Aorta (tissue), 5 donors: ENCODE results near the gene RAB8A. TPM values are rescaled to one million over a fixed set of nuclear protein-coding genes. Genes with fewer than 3 reads are reported as not detected.

Experiments used
- ATAC-seq: fragments of 200-7000 bp; cut with Tn5 transposase; one replicate; pipeline ENCODE4 v1.9.1; 2022; ENCODE audit warnings: moderate library complexity; ENCODE audit not compliant: low FRiP score
- DNase-seq, 2 donors: peaks; one replicate each; pipeline ENCODE4 v3.0.0-alpha.2; 2020
- H3K27ac ChIP-seq, 2 donors: one replicate each; pipeline ENCODE4 v1.5.1; 2013; ENCODE audit warnings: low read length in 2 of 2, mild to moderate bottlenecking in 2 of 2, moderate library complexity in 2 of 2, control low read depth in 1 of 2, inconsistent platforms in 1 of 2, low read depth in 1 of 2
- H3K27me3 ChIP-seq, 2 donors: one replicate each; pipeline ENCODE4 v1.6.1; 2013; ENCODE audit warnings: control low read depth in 1 of 2, low read length in 1 of 2, mild to moderate bottlenecking in 1 of 2, moderate library complexity in 1 of 2; ENCODE audit not compliant: insufficient read depth in 2 of 2, control insufficient read depth in 1 of 2
- H3K36me3 ChIP-seq, 2 donors: one replicate each; pipeline ENCODE4 v1.6.1; 2013; ENCODE audit warnings: control low read depth in 1 of 2, low read length in 1 of 2, mild to moderate bottlenecking in 1 of 2; ENCODE audit not compliant: insufficient read depth in 2 of 2, control insufficient read depth in 1 of 2
- H3K4me1 ChIP-seq, 2 donors: one replicate each; pipeline ENCODE4 v1.6.1; 2013; ENCODE audit warnings: low read length in 2 of 2, control low read depth in 1 of 2, mild to moderate bottlenecking in 1 of 2, moderate library complexity in 1 of 2; ENCODE audit not compliant: insufficient read depth in 2 of 2, control insufficient read depth in 1 of 2
- H3K4me3 ChIP-seq, 2 donors: one replicate each; pipeline ENCODE4 v1.5.1; 2013; ENCODE audit warnings: low read length in 2 of 2, control low read depth in 1 of 2, mild to moderate bottlenecking in 1 of 2
- H3K9me3 ChIP-seq: one replicate; pipeline ENCODE4 v1.6.1; 2013; ENCODE audit warnings: mild to moderate bottlenecking, low read length; ENCODE audit not compliant: control insufficient read depth
- WGBS, 2 donors: extraction: QIAGEN DNeasy Blood & Tissue Kit; methylation state at CpG; one replicate each; pipeline ENCODE4 v1.1.7; 2013; 5-methylcytosine and 5-hydroxymethylcytosine counted together
- intact Hi-C, 2 donors: fragments of 100-400 bp; cut with DNase I; formaldehyde crosslinking; loops; one replicate each; pipeline versions ENCODE4 v1.14.2 to v1.15.0; 2022
- long read RNA-seq, 2 donors: library from polyadenylated mRNA; unstranded; transcript quantifications; one replicate each; pipeline ENCODE4 v2.0.0, GENCODE V29; 2020 to 2021
- polyA plus RNA-seq, 2 donors: library from polyadenylated mRNA; stranded (reverse); fragments of 200-250 nt; gene quantifications; one replicate each; pipeline ENCODE4 v1.2.3, GENCODE V29; 2013
- total RNA-seq, 2 donors: library from RNA; stranded (reverse); fragmentation: NEBNext Ultra II Directional; extraction: Animal tissue kit (Norgen Biotek cat#: 25700); gene quantifications; one replicate each; pipeline ENCODE4 v1.2.1, GENCODE V29; 2021
- donor health status: healthy with polysubstance abuse.
- donor health status: Bipolar disorder and iron deficiency.
- donor health status: DM: no; HTN: no; CAD: no.
- donor health status: DM: no; HTN: no; CAD: no.
- donor health status: DM: yes; HTN: yes; CAD: no.

Gene RAB8A
- total RNA-seq (10 to 100 TPM; 51.3 to 56.7 TPM), polyA plus RNA-seq (10 to 100 TPM; 17.6 to 30.3 TPM)
- long read RNA-seq, donor 1, transcript RAB8A-201 (8 exons, 2,827 nt): major isoform, 408 of 437 reads
- long read RNA-seq, donor 1, partial matches to known transcripts: 6 of 437 reads
- long read RNA-seq, donor 1, other reads (novel, unspliced or antisense): 17 of 437 reads
- long read RNA-seq, donor 2, transcript RAB8A-201 (8 exons, 2,827 nt): major isoform, 33 of 41 reads
- long read RNA-seq, donor 2, partial matches to known transcripts: 4 of 41 reads
- long read RNA-seq, donor 2, other reads (novel, unspliced or antisense): 3 of 41 reads

DNA sequence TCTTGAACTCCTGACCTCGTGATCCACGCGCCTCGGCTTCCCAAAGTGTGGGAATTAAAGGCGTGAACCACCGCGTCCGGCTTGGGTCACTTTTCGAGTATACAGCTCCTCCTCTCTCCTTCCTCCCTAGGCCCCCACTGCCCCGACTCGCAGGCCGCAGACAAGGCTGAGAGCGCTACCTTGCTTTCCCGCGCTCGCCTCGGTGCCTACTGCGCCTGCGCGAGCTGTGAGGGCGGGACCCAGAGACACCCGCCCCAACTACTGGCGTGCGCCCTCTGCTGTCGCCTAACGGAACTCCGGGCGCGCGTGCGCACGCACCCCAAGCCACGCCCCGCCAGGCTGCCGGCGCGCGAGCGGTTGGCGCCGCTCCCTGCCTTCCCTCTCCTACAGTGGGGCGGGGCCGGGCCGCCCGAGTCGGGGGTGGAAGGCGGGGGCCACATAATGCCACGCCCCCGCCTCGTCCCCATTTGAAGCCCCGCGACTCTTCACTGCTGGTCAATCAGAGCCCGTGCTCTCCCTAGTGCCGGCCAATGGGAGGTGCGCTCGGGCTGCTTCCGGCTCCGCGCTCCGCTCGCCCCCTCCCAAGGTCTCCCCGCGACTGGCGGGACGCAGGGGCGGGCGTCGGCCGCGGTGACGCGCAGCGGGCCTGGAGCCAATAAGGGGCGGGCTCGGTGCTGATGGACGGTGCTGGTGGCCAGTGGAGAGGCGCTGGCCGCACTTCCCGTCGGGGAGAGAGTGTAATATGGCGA lies at the start of gene RAB8A:
Gene RAB8A, plus strand, starts transcription at position 730 of the 749 bp plus-strand sequence. Its CDS starts 13 bp downstream, at position 743.
- no peaks in the 10 kb centered on the region for H3K9me3 ChIP-seq
- H3K36me3 ChIP-seq: no peaks in the 10 kb centered on the region
- peak; percentile 99 to 100 for DNase-seq
- peak; percentile 98 for ATAC-seq
- intact Hi-C loops: loop anchor here (1.0 to 10.0 kb wide), 6 partner anchors 44 to 174 kb away; partner anchors contain the start of gene FAM32A (in 1 of the 2)
- H3K27ac ChIP-seq: peak within 1 kb of the TSS in 1 of 2 donors; percentile 35
- H3K4me1 ChIP-seq: peaks cover 0 to 1% of the 10 kb centered on the region in 2 donors
- no peaks in the 10 kb centered on the region for H3K27me3 ChIP-seq
- H3K4me3 ChIP-seq: peak within 1 kb of the TSS; percentile 48 to 94
- WGBS, 2 donors: 1% methylated on average over 62 to 81 of the region's 81 CpGs

- 76 to 81% methylated on average over 4 of the region's 4 CpGs for WGBS, 2 donors
Observed at GRCh38 chr19:16061943-16062342, 49.7 kb upstream of the RAB8A start.

GRCh38 chr19:16062789-16063188 lies 48.9 kb upstream of the RAB8A start:
- ATAC-seq (no peak), DNase-seq (peak in 1 of 2 donors; percentile 83)
- H3K36me3 ChIP-seq: no peaks in the 10 kb centered on the region
- whole genome bisulfite sequencing, 2 donors: 78 to 85% methylated on average over 2 of the region's 2 CpGs
- no peaks in the 10 kb centered on the region for H3K27me3 ChIP-seq
- intact Hi-C loops: no loop called here
- no peaks in the 10 kb centered on the region for H3K9me3 ChIP-seq
- no peaks in the 10 kb centered on the region for H3K4me1 ChIP-seq
- no peak overlapping the region for H3K4me3 ChIP-seq
- H3K27ac ChIP-seq: no peak overlapping the region

More at GRCh38 chr19:16061943-16062342, 49.7 kb upstream of the RAB8A start:
- Histone ChIP-seq H3K4me3 (no peak overlapping the region), H3K27ac (no peak overlapping the region), H3K9me3 (no peaks in the 10 kb centered on the region), H3K4me1 (no peaks in the 10 kb centered on the region), H3K36me3 (no peaks in the 10 kb centered on the region), H3K27me3 (no peaks in the 10 kb centered on the region)
- ATAC-seq (no peak), DNase-seq (no peak)
- intact Hi-C loops: no loop called here

DNA sequence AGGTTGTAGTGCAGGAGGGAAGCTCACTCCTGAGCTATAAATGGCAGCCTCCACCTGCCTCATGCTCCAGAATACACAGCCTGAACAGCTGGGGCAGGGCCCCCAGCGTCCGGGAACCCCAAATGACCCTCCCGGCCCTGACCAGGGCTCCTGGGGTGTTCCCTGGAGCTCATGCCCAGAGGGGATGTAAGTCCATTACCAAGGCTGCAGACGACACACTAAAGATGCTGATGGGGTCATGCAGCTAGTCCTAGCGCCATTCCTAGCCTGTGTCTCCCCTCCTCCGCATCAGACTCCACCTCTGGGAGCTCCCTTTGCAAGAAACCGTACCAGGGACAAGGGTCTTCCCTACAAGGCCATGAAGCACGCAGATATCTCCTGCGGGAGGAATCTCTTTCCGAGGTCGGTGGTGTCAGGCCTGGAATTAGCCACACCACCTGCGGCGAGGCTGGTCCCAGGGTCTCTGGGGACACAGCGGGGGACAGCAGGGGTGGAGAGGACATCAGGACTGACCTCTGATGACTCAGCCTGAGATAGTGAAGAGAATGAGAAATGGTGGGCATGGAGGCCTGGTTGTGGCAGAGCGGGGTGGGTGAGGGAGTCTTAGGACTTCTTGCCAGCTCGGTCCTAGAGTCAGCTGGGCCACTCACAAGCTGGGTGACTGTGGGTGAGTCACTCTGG lies 47.3 kb upstream of the RAB8A start:
- intact Hi-C loops: no loop called here
- ATAC-seq: no peak
- no peak for DNase-seq

DNA sequence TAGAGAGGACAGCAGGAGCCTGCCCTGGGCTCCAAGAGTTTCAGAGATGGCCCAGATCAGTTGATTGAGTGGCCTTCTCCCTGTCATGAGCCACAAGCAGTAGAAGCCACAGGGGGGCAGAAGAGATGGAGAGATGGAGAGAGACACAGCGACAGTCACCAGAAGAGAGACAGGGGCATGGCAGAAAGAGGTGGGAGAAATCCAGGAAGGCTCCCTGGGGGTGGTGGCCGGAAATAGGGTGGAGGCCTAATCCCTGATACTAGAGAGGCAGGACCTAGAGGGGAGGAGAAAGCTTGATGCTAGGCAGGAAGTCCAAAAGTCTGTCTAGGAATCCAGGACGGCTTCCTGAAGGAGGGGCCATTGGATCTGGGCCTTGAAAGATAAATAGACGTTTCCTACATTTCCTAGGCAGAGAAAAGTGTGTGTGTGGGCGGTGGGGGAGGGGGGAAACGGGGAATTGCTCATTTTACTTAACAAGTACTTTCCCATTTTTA lies 45.0 kb upstream of the RAB8A start:
- Histone ChIP-seq H3K4me3 (no peak overlapping the region), H3K27ac (peak overlapping the region; percentile 68 to 90), H3K9me3 (no peaks in the 10 kb centered on the region), H3K4me1 (no peaks in the 10 kb centered on the region), H3K27me3 (no peaks in the 10 kb centered on the region), H3K36me3 (no peaks in the 10 kb centered on the region)
- peak in 1 of 2 donors; percentile 49 for DNase-seq
- intact Hi-C loops: loop anchor here (5.0 kb wide), 3 partner anchors 46 to 266 kb away; partner anchors contain the start of gene RAB8A (in 2 of the 2)
- WGBS, 2 donors: 37% methylated on average over 6 of the region's 6 CpGs
- no peak for ATAC-seq

More for the DNA sequence above, 47.3 kb upstream of the RAB8A start:
- Histone ChIP-seq H3K27ac (peak overlapping the region in 1 of 2 donors; percentile 19), H3K36me3 (no peaks in the 10 kb centered on the region), H3K9me3 (no peaks in the 10 kb centered on the region), H3K4me1 (no peaks in the 10 kb centered on the region), H3K4me3 (no peak overlapping the region), H3K27me3 (no peaks in the 10 kb centered on the region)
- 95 to 98% methylated on average over 16 of the region's 16 CpGs for WGBS, 2 donors

GRCh38 chr19:16067205-16067938 lies 44.3 kb upstream of the RAB8A start:
- DNase-seq (peak; percentile 94 to 95), ATAC-seq (peak; percentile 87)
- Histone ChIP-seq H3K36me3 (no peaks in the 10 kb centered on the region), H3K9me3 (no peaks in the 10 kb centered on the region), H3K4me3 (peak overlapping the region; percentile 76 to 80), H3K27me3 (no peaks in the 10 kb centered on the region), H3K27ac (peak overlapping the region; percentile 62 to 90), H3K4me1 (no peaks in the 10 kb centered on the region)
- 4 to 10% methylated on average over 39 to 40 of the region's 40 CpGs for WGBS, 2 donors
- intact Hi-C loops: loop anchor here (5.0 kb wide), 3 partner anchors 45 to 265 kb away; partner anchors contain the start of gene RAB8A (in 2 of the 2)

DNA sequence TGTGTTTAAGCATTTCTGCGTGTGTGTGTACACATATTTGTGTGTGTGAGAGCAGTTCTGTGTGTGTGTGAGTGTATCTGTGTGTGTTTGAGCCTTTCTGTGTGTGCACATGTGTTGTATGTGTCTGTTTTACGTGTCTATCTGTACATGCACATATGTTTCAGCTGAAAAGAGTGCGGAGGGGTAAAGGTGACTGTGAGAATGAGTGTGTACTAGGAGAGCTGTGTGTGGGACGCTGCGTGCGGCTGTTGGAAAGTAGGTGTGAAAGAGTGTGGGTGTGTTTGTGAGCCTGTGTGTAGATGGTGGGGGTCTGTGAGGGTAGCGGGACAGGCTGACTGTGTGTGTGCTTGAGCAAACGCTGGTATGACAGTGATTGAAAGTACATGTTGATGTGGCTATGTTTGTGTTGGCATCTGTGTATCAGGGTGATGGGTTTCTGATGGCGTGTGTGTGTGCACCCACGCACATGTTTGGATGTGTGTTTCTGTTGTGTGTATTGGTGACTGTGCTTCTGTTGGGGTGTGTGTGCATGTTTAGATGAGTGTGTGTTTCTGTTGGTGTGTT lies 42.9 kb upstream of the RAB8A start:
- Histone ChIP-seq H3K9me3 (no peaks in the 10 kb centered on the region), H3K27ac (peak overlapping the region in 1 of 2 donors; percentile 83), H3K36me3 (no peaks in the 10 kb centered on the region), H3K4me3 (peak overlapping the region; percentile 76 to 80), H3K4me1 (no peaks in the 10 kb centered on the region), H3K27me3 (no peaks in the 10 kb centered on the region)
- intact Hi-C loops: loop anchor here (5.0 kb wide), 3 partner anchors 44 to 264 kb away; partner anchors contain the start of gene RAB8A (in 2 of the 2)
- ATAC-seq (no peak), DNase-seq (peak; percentile 23 to 46)
- 5 to 9% methylated on average over 10 of the region's 10 CpGs for WGBS, 2 donors
